Activated CD4-positive, alpha-beta T cell treated with anti-CD3 and anti-CD28 coated beads, Interleukin-2, amount 50 U/mL, for 4 hours (primary cell): ENCODE measurements around the gene EDC4.
"Not testable (repeated sequence)": the region's sequence is repeated elsewhere in the genome, so short reads cannot be mapped to it uniquely, and the experiment has no call there.

Experiments
- DNase-seq, 2 experiments: peaks; one replicate each; pipeline ENCODE4 v3.0.0-alpha.2; 2020

The EDC4 gene

DNA sequence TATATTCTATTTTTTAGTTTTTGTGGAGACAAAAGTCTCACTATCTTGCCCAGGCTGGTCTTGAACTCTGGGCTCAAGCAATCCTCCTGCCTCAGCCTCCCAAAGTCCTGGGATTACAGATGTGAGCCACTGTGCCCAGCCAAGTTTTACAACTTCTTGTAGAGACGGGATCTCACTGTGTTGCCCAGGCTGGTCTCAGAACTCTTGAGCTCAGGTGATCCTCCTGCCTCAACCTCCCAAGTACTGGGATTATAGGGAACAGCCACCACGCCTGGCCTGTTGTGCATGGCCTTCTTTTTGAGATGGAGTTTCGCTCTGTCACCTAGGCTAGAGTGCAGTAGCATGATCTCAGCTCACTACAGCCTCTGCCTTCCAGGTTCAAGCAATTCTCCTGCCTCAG lies 19.2 kb upstream of the EDC4 start:
- no peak for DNase-seq

DNA sequence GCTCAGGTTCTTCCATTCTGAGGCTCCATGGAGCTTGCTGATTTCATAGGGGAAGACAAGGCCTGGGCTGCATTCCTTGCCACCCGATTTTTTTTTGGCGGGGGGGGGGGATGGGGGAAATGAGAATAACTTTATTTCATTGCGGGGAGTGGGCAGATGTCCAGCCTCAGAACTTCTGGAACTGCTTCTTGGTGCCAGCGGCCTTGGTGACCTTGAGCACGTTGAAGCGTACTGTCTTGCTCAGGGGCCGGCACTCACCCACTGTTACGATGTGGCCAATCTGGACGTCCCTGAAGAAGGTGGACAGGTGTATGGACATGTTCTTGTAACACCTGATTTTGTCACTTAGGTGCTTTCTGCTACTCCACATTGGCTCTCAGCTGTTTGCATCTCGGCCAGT lies 17.1 kb upstream of the EDC4 start:
- no peak for DNase-seq

DNA sequence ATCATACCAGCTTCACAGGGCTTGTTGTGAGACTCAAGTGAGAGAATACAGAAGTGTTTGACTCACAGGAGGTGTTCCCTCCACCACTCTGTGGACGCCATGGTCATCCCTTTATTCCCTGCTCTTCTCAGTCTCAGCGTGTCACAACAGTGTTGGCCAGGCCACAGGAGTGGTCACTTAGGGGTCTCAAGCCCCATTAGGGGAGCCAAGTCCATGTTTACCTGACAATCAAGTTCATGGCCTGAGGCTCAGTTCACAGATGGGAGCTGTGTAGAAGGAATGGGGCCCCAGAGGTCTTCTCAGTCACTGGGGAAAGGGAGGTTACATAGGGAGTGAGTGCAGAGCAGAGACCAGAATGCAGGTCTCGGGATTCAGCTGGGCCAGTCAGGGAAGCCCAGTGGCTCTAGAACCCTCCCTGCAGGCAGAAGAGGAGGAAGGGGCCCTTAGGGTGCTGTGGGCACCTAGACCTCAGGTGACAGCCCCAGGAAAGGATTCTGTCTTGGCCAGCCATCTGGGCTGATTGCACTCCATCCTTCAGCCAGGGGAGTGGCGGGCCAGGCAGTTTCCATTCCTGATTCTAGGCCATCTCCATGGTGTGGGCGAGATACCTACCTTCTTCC lies 15.8 kb upstream of the EDC4 start:
- DNase-seq, result no peak

DNA sequence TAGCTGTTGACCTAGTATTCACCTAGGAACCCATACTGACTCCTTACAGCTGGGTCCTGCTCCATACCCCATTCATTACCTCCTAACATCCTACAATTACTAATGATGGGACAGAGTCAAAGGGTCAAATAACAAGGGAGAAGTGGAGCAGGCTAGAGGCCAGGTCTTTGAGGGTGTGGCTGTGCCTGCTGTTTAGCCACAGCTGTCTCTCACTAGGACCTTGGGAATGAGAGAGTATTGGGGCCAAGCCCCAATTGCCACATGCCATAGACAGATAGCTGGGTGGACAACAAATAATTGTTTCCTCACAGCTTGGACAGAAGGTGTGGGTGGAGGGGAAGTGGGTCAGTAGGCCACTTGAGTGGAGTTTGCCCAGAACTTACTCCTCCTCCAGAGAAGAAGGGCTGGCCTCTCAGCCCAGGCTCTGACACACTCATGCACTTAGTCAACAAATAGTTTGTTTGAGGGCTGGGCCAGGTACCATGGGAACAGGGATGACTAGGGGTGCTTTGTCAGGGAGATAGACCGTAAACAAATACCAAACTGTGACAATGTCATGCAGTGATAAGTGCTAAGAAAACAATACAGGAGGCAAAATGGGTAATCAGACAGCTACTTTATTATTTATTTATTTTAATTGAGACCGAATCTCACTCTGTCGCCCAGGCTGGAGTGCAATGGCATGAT lies 15.2 kb upstream of the EDC4 start:
- DNase-seq, result peak in 1 of 2 experiments; percentile 36

DNA sequence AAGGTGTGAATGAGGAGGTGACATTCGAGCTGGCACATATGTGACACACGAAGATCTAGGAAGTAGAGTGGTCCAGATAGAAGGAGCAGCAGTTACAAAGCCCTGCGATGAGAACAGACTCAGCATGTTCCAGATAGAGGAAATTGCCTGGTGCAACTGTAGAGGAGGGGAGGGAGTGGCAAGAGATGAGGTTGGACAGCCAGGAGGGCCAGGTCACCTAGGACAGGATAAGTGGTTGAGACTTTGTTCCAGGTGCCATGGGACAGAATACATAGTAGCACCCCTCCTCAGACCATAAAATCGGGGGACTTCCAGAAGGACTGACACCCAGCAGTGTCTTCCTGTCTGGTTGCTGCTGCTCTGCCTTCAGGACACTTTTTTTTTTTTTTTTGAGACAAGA lies 14.4 kb upstream of the EDC4 start:
- no peak for DNase-seq

DNA sequence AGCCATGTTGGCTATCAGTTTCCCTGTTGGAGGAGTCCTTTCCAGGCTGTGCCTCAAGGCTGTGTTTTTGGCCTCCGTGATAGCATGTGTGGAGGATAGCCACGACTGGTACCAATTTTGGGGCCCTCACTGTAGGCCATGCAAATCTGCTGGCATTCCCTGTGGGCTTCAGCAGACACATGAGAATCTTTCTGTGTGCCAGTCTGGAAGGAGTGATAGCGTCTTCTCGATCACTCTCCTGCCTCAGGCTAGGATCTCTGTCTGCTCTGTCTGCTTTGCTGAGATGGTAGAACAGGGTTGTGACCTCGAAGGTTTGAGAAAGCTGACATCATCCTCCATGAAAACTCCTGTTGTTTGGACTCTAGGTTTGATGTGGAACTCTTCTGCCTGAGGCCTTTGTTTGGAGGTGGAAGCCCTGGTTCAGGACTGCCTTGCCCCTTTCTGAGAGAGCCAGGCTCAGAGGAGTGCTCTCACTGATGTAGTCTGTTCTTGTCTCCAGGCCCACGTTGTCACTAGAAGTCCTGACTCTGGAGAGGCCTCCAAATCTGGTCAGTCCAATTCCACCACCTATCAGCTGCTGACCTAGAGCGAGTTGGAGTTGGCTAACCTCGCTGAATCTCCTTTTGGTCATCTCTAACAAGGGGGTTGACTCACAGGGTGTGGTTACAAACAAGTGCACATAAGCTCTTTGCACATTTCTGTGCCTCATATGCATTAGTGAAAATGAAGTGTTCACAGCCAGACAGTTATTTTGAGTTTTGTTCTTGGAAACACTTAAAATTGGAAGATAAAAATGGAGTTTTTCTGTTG lies 12.1 kb upstream of the EDC4 start:
- DNase-seq, result no peak

DNA sequence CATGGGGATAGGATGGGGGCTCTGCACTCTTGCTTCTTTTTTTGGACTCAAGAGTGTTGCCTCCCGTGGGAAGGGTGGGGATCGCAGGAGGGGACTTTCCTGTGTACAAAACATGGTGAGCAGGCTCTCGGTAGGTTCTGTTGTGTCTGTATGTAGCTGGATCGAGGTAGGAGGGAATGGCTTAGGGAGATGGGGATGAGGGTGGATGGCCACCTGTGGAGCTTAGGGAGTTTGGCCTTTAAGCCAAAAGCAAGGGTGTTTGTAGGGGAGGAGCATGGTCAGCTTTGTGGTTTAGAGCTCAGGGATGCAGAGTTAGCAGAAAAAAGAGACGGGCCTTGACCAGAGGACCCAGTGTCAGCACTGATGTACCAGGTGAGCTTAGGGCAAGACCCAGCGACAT lies 11.0 kb upstream of the EDC4 start:
- DNase-seq, result no peak

DNA sequence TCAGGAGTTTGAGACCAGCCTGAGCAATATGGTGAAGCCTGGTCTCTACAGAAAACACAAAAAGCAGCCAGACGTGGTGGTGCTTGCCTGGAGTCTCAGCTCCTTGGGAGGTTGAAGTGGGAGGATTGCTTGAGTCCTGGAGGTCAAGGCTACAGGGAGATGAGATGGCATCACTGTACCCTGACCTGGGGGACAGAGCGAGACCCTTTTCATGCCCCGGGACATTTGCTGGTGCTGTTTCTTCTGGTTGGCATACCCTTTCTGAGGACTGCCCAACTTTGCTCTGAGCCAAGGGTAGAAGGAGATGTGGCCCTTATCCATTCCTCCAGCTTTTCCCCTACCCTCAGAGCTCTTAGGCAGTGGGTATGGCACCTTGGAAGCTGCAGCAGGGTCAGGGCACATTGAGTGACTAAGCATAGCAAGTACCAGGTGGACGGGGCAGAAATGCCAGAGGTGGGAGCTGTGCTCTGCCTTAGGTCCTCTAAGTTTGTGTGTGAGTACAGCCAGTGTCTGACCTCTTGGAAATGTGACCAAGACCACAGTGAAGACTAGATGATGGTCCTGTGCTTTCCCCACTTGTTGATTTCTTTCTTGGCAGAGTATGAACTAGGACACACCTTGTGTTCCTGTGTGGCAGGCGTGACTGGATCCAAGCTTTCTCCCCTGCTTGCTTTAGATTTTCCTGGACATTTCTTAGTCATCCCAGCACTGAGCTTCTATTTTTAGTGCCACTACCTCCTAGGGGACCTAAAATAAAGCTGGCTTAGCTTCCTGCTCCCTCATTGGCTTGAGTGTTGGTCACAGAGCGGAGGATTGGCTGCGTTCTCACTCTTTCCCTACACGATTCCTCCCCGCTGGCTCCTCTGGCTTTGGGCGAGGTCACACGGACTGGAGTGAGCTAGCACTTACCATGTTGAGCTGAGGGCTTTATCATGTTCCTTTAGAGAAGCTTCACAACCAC lies 9.9 kb upstream of the EDC4 start:
- DNase-seq, result no peak

DNA sequence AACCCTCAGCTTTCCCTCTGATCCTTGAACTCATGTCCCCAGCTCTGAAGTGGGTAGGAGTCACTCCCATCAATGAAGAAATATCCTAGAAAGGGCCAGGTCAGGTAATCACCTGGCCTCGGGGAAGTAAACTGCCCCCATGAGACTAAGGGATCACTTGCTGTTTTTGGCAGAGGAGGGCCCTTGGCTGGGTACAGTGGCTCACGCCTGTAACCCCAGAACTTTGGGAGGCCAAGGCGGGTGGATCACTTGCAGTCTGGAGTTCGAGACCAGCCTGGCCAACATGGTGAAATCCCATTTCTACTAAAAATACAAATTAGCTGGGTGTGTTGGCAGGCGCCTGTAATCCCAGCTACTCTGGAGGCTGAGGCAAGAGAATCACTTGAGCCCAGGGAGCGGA lies 8.8 kb upstream of the EDC4 start:
- not testable (repeated sequence) for DNase-seq

DNA sequence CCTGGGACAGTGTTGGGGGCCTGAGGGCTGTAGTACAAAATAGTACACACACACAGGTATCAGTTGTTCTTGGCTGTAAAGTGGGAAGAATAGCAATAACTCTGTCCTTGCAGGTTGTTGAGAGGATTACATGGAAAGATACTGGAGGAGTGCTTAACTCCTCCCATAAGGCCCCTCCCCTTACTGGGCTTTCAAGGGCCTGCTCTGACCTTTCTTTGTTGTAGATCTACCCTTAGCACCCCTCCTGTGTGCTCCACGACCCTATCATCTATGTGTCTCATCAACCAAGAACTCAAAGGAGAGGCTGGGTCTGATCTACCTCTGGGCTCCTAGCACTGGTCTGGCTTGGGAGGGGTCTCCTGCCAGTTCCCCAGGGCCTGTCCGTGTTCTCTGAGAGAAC lies 8.3 kb upstream of the EDC4 start:
- DNase-seq, result no peak

DNA sequence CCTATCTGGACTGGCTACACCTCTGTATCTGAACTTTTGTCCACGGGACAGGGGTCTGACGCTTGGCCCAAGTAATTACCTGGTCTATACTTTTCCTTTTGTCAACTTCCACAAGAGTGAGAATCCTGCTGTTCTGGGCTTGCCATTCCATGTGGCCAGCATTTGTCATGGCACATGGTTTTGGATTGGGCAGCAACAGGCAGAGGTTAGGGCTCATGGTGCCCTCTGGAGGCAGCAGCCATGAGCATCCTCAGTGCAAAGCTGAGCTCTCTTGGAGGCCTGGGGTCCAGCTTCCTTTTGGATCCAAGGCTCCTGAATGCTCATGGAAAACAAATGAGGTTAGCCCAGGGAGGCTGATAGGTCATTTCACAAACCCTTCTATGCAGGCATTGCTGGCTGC lies 7.5 kb upstream of the EDC4 start:
- DNase-seq, result no peak

DNA sequence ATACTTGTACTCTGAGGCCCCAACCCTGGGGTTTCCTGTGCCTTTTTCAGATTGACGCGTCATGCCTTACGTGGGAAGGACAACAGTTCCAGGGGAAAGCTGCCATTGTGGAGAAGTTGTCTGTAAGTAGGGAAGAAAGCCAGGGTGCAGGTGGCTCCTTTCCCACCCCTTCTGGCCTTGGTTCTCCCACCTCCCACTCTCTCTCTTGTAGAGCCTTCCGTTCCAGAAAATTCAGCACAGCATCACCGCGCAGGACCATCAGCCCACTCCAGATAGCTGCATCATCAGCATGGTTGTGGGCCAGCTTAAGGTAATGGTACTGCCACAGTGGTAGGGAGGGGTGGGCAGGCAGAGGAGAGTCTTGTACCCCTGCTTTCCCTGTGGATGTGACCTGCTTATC lies 4.6 kb upstream of the EDC4 start:
- DNase-seq, result no peak

DNA sequence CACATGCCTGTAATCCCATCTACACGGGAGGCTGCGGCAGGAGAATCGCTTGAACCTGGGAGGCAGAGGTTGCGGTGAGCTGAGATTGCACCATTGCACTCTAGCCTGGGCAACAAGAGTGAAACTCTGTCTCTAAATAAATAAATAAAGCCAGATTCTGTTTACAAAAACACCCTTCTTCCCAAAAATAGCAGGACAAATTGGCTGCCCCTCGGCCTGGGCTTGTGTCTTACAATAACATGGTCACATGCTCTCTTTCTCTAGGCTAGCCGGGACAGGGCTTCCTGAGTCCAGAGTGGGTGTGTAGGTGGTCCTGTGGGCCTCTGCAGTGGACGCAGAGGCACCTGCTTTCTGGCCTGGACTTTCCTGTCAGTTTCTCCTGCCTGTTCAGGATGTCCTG lies 3.2 kb upstream of the EDC4 start:
- DNase-seq, result no peak

DNA sequence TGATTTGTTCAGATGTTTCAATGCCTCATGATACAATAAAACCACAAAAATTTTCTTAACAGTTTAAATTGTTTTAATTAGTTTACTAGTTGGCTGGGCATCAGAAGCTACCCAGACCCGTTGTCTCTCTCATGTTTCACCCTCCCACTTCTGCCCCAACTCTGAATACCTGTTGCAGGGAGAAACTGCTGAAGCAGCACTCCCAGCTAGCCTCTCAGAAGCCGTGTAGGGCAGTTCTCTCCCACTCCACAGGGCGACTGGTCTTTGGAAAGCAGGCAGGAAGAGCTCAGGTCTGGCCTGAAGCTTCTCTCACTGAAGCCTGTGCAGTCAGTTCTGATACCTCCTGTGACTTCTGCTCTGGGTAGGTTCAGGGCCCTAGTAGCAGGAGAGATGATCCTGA lies 1.6 kb upstream of the EDC4 start:
- no peak for DNase-seq

DNA sequence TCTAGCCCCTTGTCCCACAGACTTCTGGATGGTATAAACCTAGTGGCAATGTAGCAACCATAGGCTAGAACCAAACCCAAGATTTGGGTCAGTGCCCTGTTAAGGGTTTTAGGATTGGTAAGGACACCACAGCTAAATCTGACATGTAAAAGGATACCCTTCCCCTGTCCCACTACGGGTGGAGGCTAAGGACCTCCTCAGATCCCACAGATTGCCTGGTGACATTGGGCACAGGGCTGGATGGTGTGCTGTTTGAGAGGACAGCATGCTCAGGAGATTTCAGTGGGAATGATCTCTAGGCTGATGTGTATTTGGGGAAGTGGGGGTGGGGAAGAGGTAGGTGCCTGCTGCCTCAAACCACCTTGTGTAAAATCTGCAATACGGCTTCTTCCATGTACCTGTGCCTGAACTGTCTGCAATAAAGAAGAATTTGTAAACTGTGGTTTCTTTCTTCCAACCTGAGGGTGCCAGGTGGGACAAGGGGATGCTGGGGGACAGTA lies 671 bp upstream of the EDC4 start:
- DNase-seq, result no peak

DNA sequence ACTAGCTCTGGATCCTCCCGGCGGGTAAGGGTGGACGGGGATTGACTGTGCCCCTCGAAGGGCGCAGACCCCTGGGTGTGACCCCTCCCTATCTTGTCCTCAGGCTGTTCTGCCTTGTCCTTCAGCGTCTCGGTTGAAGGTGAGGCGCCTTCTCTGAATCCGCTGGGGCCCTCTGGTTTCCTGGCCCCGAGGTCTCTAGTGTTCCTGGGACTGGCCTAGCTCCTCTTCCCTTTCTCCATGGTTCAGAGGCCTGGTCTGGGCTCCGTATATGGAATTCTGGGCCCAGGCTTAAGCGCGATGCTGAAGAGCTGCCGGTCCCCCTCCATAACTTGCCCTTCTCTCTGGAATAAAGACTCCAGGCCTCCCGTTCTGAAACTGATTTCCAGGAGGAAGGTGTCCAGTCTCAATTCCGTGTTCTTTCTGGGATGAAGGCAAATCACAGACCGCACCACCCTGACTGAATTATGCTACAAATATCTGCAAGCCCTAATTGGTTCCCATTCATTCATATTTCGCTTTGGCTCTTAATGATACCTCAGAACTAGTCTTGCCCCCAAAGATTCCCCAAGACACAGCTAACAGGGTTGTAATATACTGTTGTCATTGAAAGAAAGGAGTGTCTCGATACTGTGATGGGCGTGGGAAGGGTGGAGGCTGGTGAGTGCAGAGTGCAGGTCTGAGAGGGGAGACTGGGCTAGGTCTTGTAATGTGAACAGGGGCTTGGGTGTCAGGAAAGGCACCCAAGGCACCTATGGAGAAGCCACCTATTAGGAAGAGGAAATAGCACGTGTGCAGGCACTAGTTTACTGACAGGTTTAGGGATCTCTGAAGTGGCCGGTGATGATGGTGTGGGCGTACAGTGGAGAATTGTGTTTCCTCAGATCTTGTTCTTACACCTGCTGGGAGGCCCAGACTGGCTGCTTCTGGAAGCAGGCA lies 851 bp downstream of the EDC4 start:
- DNase-seq, result no peak

DNA sequence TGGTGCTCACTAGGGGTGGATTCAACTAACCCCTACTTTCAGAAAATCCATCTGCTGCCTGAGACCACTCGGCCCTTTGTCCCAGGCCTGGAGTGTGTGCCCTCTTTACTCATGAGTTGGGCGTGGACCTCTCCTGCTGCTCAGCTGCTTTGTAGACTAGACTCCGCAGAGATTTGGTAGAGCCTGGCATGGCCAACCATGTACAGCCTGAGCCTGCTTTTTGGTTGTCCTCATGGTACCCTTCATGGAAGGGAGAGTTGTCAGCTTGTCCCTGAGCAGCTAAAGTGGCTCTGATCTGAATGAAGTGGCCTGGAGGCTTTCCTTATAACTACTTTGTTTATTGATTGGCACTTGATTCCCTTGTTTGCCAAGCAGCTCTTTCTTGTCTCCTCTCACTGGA lies 1.5 kb downstream of the EDC4 start:
- no peak for DNase-seq

DNA sequence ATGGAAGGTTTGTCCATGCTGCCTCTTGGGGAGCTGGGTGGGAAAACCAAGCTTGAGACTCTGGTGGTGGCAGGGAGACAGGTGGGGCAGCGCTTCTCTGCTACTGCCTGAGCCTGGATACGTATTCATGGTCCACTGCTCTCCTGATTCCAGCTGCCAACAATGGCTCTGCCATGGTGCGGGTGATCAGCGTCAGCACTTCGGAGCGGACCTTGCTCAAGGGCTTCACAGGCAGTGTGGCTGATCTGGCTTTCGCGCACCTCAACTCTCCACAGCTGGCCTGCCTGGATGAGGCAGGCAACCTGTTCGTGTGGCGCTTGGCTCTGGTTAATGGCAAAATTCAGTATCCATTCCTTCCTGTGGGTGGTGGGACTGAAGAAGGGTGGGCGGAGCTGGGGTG lies 4.2 kb downstream of the EDC4 start:
- no peak for DNase-seq

DNA sequence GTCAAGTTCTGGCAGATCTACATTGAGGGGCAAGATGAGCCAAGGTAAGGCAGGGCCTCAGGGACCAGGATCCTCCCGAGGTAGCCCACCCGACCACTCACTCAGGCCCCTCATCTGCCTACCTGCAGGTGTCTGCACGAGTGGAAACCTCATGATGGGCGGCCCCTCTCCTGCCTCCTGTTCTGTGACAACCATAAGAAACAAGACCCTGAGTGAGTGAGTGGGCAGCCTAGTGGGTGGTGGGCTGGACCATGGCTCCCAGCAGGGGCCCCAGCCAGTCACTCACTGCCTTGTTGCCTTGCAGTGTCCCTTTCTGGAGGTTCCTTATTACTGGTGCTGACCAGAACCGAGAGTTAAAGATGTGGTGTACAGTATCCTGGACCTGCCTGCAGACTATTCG lies 5.4 kb downstream of the EDC4 start:
- no peak for DNase-seq

DNA sequence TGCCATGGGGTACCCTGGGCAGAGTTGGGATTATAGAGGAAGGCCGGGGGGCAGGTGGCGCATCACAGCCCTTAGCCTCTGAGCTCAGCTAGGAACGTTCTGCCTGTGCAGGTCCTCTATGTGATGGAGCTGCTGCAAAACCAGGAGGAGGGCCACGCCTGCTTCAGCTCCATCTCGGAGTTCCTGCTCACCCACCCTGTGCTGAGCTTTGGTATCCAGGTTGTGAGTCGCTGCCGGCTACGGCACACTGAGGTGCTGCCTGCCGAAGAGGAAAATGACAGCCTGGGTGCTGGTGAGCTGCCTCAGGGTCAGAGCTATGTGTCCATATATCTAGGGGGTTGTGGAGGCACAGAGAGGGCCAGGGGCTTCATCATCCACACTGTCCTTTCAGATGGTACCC lies 6.0 kb downstream of the EDC4 start:
- DNase-seq, result no peak

DNA sequence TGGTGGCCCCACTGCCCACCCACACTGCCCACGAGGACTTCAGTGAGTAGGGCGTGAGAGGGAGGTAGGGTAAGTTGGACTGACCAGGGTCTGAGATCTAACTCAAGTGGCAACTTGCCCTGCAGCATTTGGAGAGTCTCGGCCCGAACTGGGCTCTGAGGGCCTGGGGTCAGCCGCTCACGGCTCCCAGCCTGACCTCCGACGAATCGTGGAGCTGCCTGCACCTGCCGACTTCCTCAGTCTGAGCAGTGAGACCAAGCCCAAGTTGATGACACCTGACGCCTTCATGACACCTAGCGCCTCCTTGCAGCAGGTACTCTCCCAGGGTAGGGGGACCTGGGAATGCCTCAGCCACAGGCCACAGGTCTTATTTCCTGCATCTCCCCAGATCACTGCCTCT lies 6.6 kb downstream of the EDC4 start:
- DNase-seq, result no peak

DNA sequence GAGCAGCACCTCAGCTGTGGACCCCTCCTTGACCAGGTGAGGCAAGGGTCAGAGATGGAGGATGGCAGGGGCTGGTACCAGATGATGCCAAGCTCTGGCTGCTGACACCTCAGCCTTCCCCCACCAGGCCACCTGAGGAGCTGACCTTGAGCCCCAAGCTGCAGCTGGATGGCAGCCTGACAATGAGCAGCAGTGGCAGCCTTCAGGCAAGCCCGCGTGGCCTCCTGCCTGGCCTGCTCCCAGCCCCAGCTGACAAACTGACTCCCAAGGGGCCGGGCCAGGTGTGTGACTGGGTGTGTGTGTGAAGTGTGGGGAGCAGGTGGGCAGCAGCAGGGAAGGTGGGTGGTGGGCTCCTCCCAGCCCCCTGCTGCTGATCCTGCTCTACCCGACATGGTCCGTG lies 7.1 kb downstream of the EDC4 start:
- no peak for DNase-seq
